Panc1 (cell line): ENCODE measurements around the gene SIGLEC9. TPM values are rescaled to one million over a fixed set of nuclear protein-coding genes. Genes with fewer than 3 reads are reported as not detected.

ENCODE experiments used
- ATAC-seq: fragments of 200-7000 bp; cut with Tn5 transposase; 2 replicates; pipeline ENCODE4 v1.9.1; 2020; ENCODE audit warnings: mild to moderate bottlenecking, moderate library complexity
- BruUV-seq: library from RNA; stranded (reverse); fragments of 400-500 nt; replicated peaks from 2 replicates; lab custom pipeline; 2021; lab: Mats Ljungman, UMichigan
- CTCF ChIA-PET: fragments of 300-600 bp; sonication (Branson Sonifier 250); formaldehyde crosslinking; loops from one replicate; lab custom pipeline; 2022; ENCODE audit warnings: antibody characterized with exemption; lab: Charles Lee
- POLR2A ChIA-PET: fragments of 300-600 bp; sonication (Branson Sonifier 250); formaldehyde crosslinking; loops from one replicate; lab custom pipeline; 2022; ENCODE audit warnings: antibody characterized with exemption; lab: Charles Lee
- DNase-seq: peaks from one replicate; pipeline ENCODE4 v3.0.0-alpha.2; 2010; ENCODE audit warnings: low read depth, low spot score
- H3K27ac ChIP-seq: 2 replicates; pipeline ENCODE4 v1.5.1; 2011; ENCODE audit warnings: mild to moderate bottlenecking, low read length, inconsistent platforms
- H3K27me3 ChIP-seq: fragments of 200-500 bp; sonication (Bioruptor generic); 2 replicates; pipeline ENCODE4 v1.6.0; 2014; ENCODE audit warnings: low read length, inconsistent platforms; ENCODE audit not compliant: control insufficient read depth, insufficient read depth
- H3K36me3 ChIP-seq: fragments of 200-500 bp; sonication (Bioruptor generic); 2 replicates; pipeline ENCODE4 v1.5.1; 2014; ENCODE audit warnings: inconsistent platforms, mild to moderate bottlenecking, low read length, moderate library complexity; ENCODE audit not compliant: control insufficient read depth, insufficient read depth
- H3K4me1 ChIP-seq: 2 replicates; pipeline ENCODE4 v1.5.1; 2011; ENCODE audit warnings: inconsistent platforms, mild to moderate bottlenecking, low read length, moderate library complexity; ENCODE audit not compliant: control insufficient read depth, insufficient read depth
- H3K4me3 ChIP-seq, 2 experiments: 2 replicates each; pipeline ENCODE4 v1.5.1; 2011 to 2012; ENCODE audit warnings: low read depth in 2 of 2, low read length in 2 of 2, mild to moderate bottlenecking in 2 of 2, inconsistent platforms in 1 of 2, moderate library complexity in 1 of 2
- H3K9me3 ChIP-seq: fragments of 200-500 bp; sonication (Bioruptor generic); 2 replicates; pipeline ENCODE4 v1.5.1; 2014; ENCODE audit warnings: low read depth, mild to moderate bottlenecking, inconsistent platforms, low read length, moderate library complexity; ENCODE audit not compliant: control insufficient read depth, insufficient read depth
- CTCF ChIP-seq: fragments of 450-650 bp; IDR thresholded peaks from 2 replicates; pipeline ENCODE4 v1.5.1; 2017; ENCODE audit warnings: mild to moderate bottlenecking
- POLR2AphosphoS5 ChIP-seq: IDR thresholded peaks from 2 replicates; pipeline ENCODE4 v1.6.1; 2012; ENCODE audit warnings: mild to moderate bottlenecking, low read depth, low read length, moderate library complexity
- REST ChIP-seq, 2 experiments: IDR thresholded peaks; 2 replicates each; pipeline ENCODE4 v1.6.1; 2011 to 2012; ENCODE audit warnings: low read depth in 2 of 2, control low read depth in 1 of 2, low read length in 1 of 2, mild to moderate bottlenecking in 1 of 2, moderate library complexity in 1 of 2; ENCODE audit not compliant: insufficient read depth in 1 of 2
- SIN3A ChIP-seq: IDR thresholded peaks from 2 replicates; pipeline ENCODE4 v1.6.1; 2012; ENCODE audit warnings: low read depth, mild to moderate bottlenecking, low read length, moderate library complexity, borderline replicate concordance; ENCODE audit not compliant: insufficient read depth
- TCF7L2 ChIP-seq: IDR thresholded peaks from 2 replicates; pipeline ENCODE4 v1.6.1; 2011; ENCODE audit warnings: mild to moderate bottlenecking, low read depth, low read length, inconsistent platforms
- in situ Hi-C: cut with HindIII; loops from 2 replicates; pipeline ENCODE4 v1.10.0; 2016; ENCODE audit warnings: low sequenced_read_pairs, low pct_unique_long_range_greater_than_20kb
- intact Hi-C: fragments of 100-400 bp; cut with micrococcal nuclease; formaldehyde crosslinking; loops from one replicate; pipeline ENCODE4 v1.10.0; 2022; ENCODE audit not compliant: unreplicated experiment
- total RNA-seq: library from RNA; stranded (reverse); gene quantifications from one replicate; pipeline ENCODE4 v1.2.1, GENCODE V29; 2021; ENCODE audit not compliant: unreplicated experiment

The SIGLEC9 gene
- total RNA-seq, 1 experiment from 2014 or later = not detected

- in situ Hi-C loops (no loop called here), intact Hi-C loops (no loop called here)
- no peak for TF ChIP-seq POLR2AphosphoS5
- no peak for TF ChIP-seq SIN3A
- TF ChIP-seq TCF7L2 = no peak
- no peak for TF ChIP-seq CTCF
- no peak for TF ChIP-seq REST (IDR thresholded peaks at IDR 0.05; ENCODE audit: insufficient read depth in 1 of 2, low read depth in 2 of 2, low read length in 1 of 2)
- BruUV-seq = no TSS peak
- DNase-seq (no peak), ATAC-seq (no peak)
- H3K36me3 ChIP-seq = no peaks in the 10 kb centered on the region
- CTCF ChIA-PET = no interaction called here
- no peak overlapping the region for H3K4me3 ChIP-seq
- H3K4me1 ChIP-seq = no peaks in the 10 kb centered on the region
- H3K27me3 ChIP-seq = peaks cover 4% of the 10 kb centered on the region; the same call in 1 of the 2 replicates
- POLR2A ChIA-PET = no interaction called here
- H3K9me3 ChIP-seq = no peaks in the 10 kb centered on the region
- no peak overlapping the region for H3K27ac ChIP-seq
Measured at GRCh38 chr19:51166846-51167490, 42.3 kb downstream of the SIGLEC9 start.

GRCh38 chr19:51168564-51169282, 44.0 kb downstream of the SIGLEC9 start:
- DNase-seq (no peak), ATAC-seq (no peak)
- Histone ChIP-seq H3K9me3 (no peaks in the 10 kb centered on the region), H3K4me1 (no peaks in the 10 kb centered on the region), H3K36me3 (no peaks in the 10 kb centered on the region), H3K4me3 (no peak overlapping the region), H3K27me3 (peaks cover 4% of the 10 kb centered on the region; the same call in 1 of the 2 replicates), H3K27ac (no peak overlapping the region)
- in situ Hi-C loops = no loop called here
- intact Hi-C loops = no loop called here
- BruUV-seq = no TSS peak
- TF ChIP-seq SIN3A = no peak
- no peak for TF ChIP-seq REST (IDR thresholded peaks at IDR 0.05; ENCODE audit: insufficient read depth in 1 of 2, low read depth in 2 of 2, low read length in 1 of 2)
- no peak for TF ChIP-seq POLR2AphosphoS5
- no peak for TF ChIP-seq TCF7L2
- ChIA-PET POLR2A (no interaction called here), CTCF (interaction anchor here (0.6 kb wide), 1 partner anchor 129 kb away, joined by 4 read pairs; no protein-coding TSS in a partner anchor)
